HG02642 (cell line): Measurements from ENCODE around the gene NAP1L4.
A peak's percentile ranks its signal among the peaks of the same experiment; 100 is the strongest.
"Not testable (repeated sequence)": the region's sequence is repeated elsewhere in the genome, so short reads cannot be mapped to it uniquely, and the experiment has no call there.

Experiments used
- ATAC-seq: cut with Tn5 transposase; IDR thresholded peaks from one replicate; pipeline ENCODE4 v1.9.1; 2021; ENCODE audit warnings: mild to moderate bottlenecking; ENCODE audit not compliant: unreplicated experiment, poor library complexity

Gene NAP1L4

DNA sequence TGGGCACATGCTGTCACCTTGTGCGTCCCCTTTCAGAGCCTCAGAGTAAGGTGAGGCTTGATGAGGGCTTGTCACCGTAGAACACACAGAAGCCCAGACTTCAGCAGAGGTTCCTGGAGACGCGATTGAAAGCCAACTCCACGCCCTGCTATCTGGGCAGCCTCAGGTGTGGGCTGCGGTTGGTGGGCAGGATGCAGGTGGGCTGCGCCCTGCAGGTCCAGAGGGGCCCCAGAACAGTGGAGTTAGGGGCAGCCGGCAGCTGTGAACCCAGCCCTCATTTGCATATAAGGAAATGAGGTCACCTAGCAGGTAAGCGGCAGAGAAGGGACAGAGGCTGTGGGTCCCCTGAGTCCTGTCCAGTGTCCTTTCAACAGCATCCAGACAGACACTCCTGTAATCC is 78.4 kb downstream of the NAP1L4 start:
- ATAC-seq: no peak

DNA sequence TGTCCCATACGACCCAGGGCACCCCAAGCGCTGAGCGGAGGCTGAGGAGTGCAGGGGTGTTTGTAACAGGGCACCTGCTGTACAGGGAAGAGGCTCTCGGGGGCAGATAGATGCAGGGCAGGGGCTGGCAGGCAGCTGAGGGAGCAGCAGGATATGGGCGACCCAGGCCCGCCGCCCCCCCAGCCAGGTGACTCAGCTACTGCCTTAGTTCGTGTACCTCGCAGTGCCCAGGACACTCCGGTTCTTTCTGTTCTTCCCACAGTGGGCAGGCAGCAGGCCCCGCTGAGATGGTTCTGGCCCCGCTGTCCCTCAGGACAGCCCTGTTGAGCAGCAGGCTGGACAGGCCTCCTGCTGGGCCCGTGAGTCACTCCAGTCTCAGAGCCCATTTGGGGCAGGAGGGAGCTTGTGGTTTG is 79.1 kb downstream of the NAP1L4 start:
- ATAC-seq: no peak

DNA sequence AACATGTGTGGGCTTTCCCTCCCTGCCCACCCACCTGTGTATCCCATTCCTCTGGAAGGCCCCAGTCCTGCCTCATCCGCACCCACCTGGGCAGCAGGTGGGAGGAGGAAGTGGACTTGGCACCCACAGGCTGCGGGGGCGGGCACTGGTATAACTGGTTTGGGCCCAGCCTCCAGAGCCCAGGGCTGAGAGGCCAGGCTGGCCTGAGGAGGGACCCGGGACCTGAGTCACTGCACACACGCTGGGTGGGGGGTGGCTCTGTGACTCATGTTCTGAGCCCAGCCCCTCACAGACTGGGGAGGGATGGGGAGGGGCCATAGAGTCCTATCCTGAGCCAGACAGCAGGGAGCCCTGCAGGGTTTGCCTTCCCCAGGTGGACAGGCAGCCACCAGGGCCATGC is 79.6 kb downstream of the NAP1L4 start:
- ATAC-seq: no peak

DNA sequence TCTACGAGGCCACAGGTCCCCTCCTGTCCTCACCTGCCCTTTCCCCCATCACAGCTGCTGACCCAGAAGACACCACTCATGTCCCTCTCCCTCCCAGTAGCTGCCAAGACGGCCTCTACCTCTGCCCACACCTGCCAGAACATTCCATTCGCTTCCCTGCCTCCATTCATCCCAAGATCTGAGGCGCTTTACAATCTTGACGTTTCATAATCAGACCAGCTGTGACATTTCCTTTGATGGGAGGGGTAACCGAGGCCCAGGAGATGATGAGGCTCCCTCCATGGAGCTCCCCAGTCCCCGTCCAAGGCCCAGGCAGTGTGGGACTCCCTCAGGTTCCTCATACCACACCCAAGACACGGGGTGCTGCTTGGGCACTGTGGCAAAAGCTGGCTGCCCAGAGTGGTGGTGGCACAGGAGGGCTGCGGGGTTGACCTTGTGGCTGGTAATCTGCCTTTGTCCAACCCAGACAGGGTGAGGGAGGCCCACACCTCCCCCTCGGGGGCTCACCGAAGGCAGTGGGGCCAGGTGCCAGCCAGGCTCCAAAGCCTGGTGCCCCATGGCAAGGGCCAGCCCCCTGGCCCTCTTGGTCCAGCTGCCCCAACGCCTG is 80.2 kb downstream of the NAP1L4 start:
- ATAC-seq: no peak

DNA sequence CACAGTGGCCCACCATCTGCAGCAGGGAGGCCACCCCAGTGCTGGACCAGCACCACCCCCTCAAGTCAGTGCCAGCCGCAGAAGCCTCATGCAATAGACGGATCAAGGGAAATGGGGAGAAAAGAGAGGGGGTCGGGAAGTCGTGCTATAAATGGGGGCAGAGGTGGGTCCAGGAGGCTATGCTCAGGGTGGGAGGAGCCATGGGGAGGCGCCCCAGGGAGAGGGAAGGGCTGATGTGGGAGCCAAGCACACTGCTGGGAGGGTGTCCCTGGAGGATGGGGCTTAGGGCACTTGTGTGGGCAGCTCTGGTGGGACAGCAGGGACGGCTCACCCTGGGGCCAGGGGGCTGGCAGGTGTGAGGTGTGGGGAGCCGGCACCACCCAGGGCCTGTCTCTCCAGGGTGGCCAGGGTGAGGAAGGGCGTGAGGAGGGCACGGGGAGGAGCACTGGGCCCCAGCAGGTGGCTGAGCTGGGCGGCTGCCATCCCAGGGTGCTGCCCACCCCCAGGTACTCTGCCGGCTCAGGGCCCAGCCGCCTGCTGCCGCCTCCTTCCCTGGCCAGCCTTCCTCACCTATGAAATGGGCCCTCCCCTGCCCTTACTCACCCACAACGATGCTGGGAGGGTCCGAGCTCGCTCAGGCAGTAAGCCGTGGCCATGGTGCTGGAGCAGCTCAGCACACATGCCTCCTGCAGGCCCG is 80.9 kb downstream of the NAP1L4 start:
- ATAC-seq: no peak

DNA sequence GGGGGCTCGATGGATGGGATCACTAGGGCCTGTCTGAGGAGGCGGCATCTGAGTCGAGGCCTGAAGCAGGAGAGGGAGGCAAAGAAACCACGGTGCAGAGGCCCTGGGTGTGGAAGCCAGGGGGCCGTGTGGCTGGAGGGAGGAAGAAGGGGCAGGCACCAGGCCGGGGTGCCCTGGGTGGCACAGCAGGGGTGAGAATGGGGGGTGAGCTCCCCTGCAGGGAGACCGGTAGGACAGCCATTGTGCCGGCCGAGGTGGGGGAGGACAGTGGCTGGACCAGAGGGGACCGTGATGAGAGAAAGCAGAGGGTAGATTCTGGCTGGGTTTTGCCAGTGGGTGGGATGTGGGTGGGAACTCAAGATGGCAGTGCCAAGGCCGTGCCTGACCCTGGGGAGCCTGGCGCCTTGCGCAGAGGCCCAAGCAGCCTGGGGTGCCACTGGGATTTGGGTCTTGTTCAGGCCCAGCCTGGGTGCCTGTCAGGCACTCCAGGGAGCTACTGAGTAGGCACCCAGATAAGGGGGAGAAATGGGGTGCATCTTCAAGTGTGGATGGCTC is 81.7 kb downstream of the NAP1L4 start:
- ATAC-seq: no peak

DNA sequence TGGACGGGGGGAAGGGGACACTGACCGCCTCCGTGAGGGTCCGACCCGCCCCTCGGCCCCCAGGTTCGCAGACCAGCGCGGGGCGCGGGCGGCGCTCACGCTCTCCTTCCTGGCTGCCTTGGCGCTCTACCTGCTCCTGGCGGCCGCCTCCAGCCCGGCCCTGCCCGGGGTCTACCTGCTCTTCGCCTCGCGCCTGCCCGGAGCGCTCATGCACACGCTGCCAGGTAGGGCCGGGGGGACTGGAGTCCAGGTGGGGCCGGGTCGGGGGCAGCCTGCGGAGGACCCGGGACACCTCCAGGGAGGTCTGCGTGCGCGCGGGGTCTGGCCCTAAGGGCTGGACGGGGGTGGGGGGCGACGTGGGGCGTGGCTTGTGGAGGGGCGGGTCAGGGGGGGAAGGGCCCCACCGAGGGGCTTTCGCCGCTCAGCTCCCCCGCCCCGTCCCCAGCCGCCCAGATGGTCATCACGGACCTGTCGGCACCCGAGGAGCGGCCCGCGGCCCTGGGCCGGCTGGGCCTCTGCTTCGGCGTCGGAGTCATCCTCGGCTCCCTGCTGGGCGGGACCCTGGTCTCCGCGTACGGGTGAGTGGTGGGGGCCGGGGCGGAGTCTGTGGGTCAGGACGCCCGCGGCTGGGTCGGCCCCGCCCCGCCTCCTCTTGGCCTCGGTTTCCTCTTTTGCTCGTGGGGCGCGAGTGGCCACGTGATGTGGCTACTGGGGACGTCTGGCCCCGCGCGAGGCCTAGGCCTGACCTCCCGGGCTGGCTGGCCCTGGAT is 82.8 kb downstream of the NAP1L4 start:
- ATAC-seq: no peak

DNA sequence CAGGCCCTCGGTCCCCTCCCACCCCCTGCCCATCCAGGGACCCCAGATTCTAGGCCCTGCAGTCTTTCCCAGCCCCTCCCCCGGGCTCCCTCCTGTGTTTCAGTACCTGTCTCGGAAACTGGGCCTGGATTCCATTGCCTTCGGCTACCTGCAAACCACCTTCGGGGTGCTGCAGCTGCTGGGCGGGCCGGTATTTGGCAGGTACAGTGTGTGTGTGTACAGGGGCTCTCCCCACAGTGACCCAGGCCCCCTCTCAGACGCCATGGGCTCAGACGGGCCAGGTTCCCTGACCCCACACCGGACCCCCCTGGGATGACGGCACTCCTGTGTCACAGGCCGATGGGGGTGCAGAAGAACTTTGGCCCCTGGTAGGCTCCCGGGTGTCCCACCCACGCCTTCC is 84.0 kb downstream of the NAP1L4 start:
- ATAC-seq: no peak

DNA sequence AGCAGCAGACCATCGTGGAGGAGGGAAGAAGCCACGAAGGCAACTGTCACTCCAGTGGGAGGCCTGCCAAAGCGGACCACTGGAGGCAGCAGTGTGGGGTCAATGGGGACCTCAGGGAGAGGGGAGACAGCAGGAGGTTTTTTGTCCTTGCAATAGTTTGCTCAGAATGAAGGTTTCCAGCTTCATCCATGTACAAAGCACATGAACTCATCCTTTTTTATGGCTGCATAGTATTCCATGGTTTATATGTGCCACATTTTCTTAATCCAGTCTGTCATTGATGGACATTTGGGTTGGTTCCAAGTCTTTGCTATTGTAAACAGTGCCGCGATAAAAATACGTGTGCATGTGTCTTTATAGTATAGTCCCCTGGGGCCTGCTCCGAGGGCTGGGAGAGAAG is 86.8 kb downstream of the NAP1L4 start:
- not testable (repeated sequence) for ATAC-seq

DNA sequence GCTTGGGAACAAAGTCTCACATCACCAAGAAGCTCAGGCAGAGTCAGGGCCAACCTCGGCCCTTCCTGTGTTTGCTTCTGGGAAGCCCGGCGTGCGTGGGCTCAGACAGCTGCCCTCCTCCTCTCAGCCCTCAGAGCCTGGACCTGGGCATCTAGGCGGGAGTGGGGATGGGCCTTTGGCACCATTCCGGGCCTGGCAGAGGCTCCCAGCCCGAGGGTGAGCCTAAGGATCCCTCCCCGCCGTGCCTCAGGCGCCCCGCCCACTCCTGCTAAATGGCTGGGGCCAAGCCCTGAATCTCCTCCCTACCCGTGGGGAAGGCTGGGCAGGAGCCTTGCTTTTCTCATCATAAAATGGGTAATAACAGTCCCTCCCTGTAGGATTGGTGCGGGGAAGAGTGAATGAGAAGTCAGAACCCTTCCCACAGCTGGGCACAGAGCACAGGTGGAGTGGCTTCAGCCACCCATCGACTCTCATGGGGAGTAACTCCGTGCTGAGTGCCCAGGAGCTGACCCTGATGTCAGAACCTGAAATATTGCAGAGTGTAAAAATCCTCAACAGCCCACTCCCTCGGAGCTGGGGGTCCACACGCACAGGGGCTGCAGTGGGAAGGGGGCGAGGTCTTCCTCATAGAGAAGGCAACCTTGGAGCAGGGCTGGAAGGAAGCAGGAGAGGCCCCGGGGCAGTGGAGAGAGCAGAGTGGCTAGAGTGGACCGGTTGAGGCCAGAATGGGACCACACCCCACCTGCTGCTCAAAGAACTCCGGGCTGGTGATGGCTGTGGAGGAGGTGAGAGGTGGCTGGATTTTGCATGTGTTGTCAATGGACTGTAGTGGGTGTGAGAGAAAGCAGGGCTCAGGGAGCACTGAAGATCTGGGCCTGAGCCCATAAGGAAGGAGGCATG is 87.7 kb downstream of the NAP1L4 start:
- ATAC-seq: no peak

DNA sequence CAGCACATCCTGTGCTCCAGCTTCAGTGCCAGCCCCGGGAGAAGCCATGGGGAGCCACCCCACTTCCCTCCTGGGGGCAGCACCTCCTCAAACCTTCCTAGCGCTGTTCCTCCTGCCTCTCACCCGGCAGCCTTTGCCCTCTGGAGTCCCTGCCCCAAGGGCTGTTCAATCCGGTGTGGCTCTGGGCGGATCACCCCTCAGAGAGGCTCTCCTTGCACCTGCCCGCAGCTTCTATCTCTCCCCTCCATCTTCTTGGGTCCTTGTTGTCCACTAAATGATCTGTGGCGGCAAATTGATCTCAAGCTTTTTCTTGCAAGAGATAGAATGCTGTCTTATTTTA is 88.5 kb downstream of the NAP1L4 start:
- no peak for ATAC-seq

DNA sequence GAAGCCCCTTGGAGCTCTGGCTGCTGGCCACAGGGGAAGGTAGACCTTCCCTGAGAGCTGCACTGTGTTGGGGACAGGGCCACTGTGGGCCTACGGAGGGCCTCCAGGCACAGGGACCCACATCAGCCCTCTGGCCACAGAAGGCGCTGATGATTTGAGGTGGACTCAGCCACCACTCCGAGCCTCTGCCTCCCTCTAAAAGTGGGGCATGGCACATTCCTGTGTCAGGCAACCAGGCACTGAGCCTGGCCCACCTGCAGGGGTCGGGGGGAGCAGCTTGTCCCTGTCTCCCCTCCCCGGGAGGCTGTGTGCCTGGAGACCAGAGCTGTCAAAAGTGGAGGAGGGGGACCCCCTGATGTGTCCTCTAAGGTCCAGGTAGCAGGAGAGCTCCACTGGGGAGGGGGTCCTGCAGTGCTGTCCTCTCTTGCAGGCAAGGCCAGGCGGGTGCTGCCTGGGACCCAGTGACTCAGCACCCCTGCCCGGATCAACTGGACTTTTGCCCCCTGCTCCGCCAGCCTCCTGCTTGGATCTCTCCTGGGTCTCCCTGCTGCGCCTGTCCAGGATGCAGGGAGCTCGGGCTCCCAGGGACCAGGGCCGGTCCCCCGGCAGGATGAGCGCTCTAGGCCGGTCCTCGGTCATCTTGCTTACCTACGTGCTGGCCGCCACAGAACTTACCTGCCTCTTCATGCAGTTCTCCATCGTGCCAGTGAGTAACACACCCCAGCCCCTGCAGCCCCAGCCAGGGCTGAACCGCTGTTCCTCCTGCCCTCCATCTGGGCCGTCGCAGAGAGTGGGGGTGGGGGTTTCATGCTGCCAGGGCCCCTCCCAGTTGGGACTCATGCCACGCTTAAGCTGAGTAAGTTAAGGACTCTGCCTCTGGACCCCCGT is 89.1 kb downstream of the NAP1L4 start:
- peak; percentile 6 for ATAC-seq

DNA sequence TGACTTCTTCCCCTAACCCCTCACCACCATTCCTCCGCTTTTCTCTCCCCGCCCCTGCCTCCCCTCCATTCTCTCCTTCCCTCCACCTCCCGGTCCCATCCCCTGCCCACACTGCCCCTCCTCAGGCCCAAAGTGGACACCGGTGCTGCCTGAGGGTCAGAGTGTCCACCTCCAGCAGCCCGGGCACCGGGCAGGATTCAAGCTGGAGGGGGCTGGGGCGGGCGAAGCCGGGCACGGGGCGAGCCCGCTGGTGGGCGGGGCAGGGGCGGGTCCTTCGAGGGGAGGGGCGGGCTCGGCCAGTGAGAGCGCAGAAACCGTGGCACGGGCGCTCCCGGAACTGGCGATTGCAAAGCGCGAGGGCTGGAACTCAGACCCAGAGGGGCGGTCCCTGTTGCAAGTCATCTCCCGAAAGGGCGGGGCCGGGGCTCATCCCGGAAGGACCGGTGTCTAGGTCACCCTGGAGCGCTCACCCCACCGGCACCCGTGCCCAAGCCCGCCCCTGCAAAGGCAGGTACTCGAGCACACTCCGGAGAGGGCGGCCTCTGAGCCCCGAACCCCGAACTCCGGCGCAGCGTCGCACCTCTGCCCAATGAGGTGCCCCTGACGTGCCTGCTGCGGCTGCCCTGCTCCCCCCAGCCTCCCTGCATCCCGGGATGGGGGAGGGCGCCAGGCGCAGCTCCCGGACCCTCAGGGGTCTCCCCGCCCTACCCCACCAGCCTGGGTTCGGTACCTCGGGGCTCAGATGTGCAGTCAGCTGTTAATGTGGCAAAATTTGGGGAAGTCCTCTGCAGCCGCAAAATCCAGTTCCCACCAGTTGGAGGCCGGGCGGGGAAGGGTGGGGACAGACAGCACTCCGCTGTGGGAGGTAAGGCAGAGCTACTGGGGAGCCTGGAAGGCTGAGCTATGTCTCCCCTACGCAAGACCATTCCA is 90.0 kb downstream of the NAP1L4 start:
- ATAC-seq: peak; percentile 94

DNA sequence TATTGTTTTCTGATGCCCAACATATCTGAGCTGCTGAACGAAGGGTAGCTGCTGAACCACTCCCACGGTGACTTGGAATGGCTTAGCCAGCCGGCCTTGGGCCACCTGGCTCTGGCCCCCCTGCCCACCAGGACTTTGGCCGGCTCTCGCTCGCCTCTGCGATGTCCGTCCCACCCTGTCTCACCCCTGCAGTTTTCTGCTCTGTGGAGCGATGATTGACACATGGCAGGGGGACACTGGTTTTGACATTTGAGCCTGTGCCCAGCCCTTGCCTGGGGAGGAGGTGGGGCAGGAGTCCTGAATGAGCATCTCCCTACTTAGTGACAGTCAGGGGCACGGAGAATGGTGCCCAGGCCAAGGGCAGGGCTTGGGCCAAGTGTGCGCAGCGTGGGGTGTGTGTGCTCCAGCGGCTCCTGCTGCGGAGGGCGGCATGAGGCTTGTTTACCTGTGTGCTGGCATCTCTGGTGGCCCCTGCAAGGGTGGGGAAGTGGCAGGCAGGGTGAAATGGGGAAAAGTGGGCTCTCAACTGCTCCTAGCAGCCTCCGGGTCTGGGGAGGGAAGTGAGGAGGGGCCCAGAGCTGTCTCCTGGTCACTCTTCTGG is 90.8 kb downstream of the NAP1L4 start:
- ATAC-seq: no peak

DNA sequence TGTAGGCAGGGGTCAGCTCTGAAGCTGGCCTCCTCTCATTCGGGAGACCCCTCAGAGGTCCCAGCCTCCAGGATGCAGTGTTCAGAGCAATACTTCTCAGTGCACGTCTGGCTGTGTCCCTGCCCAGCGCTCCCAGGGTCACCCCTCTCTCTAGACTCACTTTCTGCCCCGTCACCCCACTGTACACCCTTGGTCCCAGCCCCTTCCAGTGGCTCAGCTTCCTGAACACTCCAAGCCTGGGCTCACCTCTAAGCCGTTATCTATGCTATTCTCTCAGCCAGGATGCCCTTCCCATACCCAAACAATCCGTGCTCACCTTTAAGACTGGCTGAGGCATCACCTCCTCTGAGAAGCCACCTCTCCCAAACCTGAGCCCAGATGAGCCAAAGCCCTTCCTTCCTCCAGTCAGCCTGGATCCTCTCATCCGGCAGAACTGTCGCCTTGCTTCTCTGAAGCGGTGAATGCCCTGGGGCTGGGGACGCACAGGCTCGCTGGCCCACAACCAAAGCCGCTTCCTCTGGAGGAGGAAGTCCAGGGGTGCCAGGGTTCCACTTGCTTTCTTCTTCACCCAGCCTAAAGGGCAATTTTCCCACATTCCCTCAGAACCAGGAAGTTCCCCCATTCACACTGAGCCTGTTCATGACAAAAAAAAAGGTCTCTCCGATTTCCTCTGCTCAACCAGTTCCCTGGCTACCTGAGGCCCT is 92.9 kb downstream of the NAP1L4 start:
- ATAC-seq: no peak

DNA sequence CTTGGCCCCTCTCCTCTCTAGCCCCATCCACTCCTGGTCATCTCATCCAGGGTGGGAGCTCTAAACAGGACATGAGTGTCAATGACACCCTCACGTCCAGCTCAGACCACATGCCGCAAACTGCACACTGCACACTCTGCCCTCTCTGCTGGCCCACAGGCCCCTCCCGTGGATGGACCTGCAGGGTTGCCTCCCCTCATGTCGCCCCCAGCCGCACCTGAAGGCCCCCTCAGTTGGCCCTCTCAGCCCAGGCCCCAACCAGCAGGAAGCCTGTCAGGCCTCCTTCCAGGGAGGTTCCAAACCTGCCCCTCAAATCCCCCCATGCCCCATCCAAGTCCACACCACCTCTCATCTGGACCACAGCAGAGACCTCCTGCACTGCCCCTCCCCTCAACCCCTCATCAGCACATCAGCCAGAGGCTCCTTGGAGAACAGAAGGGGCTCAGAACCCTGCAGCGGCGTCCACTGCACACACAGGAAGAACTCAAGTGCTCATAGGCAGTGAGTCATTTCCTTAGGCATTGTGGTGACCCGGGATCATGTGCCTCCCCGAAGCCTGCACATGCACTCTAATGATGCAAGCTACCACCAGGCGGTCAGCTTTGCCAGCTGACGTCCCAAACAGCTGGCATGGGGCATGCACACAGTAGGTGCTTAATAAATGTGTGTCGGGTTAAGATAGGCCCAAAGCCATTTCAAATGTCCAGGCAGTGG is 93.6 kb downstream of the NAP1L4 start:
- no peak for ATAC-seq

DNA sequence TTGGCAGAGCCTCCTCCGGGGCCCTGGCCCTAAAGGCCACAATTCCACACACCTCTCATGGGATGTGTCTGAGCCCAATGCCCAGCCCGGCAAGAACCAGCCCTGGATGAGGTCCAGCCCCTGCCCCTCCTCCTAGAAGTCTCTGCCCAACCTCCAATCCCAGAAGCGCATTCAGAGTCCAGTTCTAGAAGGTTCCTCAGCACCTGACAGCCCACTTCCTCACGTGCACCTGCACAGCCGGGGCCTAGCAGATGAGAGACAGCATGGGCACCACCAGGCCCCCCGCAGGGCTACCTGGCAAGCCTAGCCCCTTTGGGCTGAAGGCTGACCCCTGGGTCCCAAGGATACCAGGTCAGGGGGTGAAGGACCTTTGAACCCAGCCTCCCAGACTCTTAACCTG is 95.1 kb downstream of the NAP1L4 start:
- ATAC-seq: no peak
